NCI-H1105 treated with DMSO at 0.1 percent for 48 hours (cell line): Measurements from ENCODE around the gene MAST4.

Source experiments
- DNase-seq: peaks from one replicate; lab custom pipeline; 2025; lab: John Stamatoyannopoulos, UW

The MAST4 gene

GRCh38 chr5:66875315-66875714 is 279.1 kb downstream of the MAST4 start:
- no peak for DNase-seq

GRCh38 chr5:66876266-66876807 is 280.1 kb downstream of the MAST4 start:
- no peak for DNase-seq

GRCh38 chr5:66877843-66878242 is 281.6 kb downstream of the MAST4 start:
- no peak for DNase-seq

DNA sequence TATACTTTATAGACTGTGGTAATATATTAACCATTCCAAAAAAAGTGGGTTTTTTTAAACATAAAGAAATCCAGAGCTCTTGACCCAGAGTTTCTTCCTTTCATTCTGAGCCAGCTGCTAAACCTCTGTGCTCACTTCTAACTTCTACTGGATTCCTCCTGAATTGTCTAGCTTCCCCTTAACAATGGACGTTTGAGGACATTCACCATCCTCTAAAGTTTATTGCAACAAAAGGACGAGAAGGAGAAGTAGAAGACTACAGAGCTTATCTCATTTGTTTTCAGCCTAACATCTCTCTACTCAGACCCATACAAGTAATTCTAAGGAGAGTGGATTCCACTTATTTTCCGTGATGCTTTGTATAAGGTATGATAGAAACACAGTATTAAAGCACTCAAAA is 284.2 kb downstream of the MAST4 start:
- DNase-seq: no peak

GRCh38 chr5:66881480-66882161 is 285.4 kb downstream of the MAST4 start:
- peak; percentile 28 for DNase-seq

DNA sequence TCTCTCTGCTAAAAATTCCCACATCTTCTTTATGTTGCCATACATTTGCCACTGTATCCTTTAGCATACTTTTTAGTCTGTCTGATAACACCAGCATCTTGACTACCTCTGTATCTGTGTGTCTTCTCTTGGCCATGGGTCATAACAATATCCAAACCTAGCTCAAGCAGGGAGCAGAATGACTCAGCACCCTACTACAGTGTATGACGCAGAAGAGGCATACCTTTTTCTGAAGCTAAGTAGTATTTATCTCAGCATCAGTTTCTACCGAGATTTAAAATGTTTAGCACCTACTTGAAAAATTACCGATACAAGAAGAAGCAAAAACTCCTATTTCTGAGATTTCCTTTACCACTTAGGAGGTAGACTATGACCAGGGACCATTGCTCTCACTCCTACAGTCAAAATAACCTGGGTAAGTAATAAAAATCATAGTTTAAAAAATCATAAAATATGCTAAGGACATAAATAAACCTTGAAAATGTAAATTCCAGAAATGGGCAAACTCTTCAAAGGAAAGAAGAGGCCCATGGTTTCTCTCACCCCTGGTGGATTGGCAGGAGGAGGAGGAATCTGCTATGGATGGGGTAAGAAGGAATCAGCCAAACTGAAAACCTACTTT is 286.5 kb downstream of the MAST4 start:
- no peak for DNase-seq

DNA sequence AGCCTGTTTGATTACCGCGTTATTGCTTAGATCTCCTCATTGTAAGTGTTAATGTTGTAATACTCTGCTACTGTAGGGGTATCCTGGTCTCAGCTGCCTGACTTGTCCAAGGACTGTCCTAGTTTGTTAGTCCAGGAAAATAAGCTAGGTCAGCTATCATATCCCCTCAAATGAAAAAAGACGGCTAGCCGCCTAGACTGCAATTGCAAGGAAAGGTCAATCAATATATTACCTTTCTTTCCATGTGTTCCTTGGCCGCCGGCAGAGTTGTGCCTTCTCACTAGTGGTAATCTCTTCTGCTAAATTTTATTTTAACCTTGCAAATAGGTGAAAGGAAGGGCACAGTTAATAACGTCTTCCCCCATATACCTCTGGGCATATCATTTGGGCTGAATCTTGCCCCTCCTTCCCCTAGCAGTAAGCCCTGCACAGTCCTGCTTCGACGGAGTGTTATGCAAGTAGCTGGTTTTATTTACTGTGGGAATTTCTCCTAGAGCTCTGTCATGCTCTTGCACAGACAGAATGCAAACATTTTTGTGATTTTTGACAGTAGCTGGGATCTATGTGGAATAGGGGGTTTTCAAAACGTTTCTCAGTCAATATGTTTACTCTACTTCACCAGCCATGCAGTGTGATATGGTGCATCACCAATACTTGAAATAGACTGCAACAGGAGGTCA is 288.5 kb downstream of the MAST4 start:
- DNase-seq: no peak

DNA sequence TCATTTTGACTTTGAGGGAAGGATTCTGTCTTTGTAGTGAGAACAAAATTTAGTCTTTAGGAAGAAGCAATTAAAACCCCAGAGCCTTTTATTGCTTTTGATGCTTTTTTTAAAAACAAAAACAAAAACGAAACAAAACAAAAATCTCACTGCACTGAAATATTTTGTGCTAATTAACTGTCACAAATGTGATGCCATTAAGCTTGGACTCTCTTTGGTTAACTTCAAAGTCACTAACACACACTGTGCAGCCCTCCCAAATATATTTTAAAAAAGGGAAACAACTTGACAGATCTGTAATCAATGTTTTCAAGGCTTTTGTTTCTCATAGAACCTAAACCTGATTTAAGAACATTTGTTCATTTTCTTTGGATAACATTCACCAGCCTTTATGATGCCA is 290.7 kb downstream of the MAST4 start:
- no peak for DNase-seq

DNA sequence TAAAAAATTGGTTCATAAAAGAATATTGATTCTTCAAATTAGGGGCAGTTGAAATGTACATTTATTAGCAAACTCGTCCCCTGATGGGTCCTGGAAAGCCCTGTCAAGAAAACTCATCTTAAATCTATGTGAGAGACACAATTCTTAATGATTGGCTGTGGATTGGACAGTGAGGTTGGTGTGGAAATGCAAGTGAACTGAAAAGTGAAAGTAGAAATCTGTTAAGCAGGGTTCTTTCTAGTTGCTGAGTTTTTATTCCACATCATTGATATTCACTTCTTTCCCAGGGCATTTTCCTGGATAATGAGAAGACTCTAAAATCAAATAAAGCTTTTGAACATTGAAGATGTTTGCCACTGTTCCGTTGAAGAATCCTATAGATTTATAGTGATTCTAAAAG is 292.4 kb downstream of the MAST4 start:
- DNase-seq: no peak

DNA sequence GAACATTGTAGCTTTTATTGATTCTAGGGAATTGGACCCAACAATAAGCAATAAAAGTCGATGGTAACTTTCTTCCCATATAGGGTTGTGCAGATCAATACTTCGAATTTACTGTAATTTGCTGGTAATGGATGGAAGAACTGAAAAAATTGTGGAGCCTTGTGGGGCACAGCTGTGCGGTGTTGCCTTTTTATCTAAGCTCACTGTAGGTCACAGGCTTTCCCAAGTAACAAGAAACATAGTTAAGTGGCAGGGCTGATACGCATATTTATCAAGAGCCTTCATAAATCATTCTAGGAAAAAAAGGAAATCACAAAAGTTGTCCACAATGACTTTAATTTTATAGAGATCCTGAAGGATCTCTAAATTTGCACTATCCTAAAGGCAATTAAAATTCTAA is 292.9 kb downstream of the MAST4 start:
- no peak for DNase-seq

GRCh38 chr5:66889524-66889923 is 293.3 kb downstream of the MAST4 start:
- DNase-seq: no peak

DNA sequence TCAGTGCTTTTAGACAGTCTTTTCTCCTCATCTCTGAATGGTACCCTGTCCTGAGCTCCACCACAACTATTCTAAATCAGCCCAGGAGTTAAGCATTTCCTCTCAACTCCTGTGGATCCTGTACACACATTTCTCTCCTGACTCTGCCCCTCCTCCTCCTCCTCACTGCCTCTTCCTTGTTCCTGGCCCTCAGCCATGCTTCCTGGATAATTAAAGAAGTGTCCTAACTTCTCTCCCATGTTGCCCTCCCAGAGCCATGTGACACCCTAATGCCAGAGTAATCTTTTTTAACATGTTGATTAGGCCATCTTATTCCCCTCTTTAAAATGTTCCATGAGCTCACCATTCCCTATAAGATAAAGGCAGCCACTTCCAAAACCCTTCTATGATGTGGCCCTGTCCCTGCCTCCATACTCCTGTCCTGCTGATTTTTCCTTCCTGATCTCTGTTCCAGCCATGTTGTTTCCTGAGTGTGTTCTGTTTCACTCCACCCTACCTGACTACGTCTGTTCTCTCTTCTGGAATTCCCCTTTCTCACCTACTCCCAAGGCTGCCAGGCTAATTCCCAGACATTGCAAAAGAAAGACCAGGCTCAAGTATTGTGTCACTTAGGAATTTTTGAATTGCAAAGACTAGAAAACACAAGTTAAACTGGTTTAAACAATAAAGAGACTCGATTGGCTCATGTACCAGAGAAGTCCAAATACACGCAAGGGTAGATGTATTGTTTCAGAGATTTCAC is 295.2 kb downstream of the MAST4 start:
- no peak for DNase-seq

DNA sequence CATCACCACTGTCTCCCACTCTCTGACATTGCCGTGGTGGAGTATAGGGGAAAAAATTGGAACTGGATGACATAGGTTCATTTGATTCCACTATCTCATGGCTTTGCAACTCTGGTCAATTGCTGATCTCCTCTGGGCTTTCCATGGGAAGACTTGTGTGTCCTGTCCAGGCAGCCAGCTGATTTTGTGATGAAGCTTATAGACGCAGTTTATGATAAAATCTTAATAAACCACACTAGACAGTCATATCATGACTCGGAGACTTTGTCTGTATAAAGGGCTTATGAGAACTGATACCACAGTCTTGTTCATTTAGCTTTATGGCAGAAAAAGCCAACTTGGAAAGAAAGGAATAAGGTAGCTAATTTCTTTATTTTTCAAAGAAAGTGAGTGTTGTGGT is 296.5 kb downstream of the MAST4 start:
- no peak for DNase-seq

- no peak for DNase-seq
Measured at GRCh38 chr5:66894480-66895240, 298.5 kb downstream of the MAST4 start.

GRCh38 chr5:66896171-66896570 is 300.0 kb downstream of the MAST4 start:
- DNase-seq: no peak

DNA sequence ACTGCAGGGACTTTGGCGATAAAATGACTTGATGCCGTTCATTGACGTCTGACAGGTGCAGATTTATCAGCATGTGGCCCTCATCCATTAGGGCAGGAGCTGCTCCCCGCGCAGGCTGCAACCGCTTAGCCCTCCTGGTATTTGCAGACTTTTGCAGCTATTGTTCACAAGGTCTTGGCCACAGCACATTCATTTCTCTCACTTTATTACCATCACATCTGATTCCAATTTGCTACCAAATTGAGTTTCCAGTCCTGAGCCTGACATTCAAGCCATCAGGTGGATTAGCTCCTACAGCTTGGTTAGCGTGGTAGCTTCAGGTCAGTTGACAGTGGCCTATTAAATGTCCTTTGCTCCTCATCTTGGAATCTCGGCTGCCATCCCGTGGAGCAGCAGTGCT is 301.2 kb downstream of the MAST4 start:
- no peak for DNase-seq

DNA sequence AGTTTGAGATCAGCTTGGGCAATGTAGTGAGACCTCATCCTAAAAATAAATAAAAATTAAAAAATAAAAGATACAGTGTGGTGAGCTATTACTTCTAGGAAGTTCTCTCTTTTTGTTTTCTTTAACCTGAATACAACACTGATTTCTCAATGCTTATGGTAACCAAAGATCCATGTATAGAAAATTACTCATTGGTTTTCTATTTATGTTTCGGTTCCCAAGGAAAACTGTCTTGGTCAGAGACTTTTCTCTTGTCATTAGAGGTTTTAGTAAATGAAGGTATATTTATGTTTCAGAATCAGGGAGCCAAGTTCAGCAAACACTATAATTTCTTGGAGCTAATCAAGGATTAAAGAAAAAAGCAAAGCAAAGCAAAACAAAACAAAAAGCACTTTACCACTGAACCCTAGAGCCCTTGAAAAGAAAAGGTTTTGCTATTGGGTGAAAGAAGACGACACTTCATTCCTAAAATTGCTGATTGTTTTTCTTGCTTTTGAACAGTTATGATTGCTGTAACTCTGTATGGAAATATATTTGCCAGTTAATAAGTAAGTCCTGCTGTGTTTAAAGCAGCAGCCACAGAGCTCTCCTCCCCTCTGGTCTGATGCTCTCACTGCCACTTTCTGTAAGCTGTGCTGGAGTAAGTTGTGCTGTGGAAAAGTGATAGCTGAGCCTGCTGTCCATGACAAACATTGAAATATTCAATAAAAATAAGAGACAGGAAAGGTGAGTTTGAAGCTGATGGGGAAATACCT is 302.2 kb downstream of the MAST4 start:
- DNase-seq: no peak

GRCh38 chr5:66903218-66903617 is 307.0 kb downstream of the MAST4 start:
- DNase-seq: no peak

DNA sequence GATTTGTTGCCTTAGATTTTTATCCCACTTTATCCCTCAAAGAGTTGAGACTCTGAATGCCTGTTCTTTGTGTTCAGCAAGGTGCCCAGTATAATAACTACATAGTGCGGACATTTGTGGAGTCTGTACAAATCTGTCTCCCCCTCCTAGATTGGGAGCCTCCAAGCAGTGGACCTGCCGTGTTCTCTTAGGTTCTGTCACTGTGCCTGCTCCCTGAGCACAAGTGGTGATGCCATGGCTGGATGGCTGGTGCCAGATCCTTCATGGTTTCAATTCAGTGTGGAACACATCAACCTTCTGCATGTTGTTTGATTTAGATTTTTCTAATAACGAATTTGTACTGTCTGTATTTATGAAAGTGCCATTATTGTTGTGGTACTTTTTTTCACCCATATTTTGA is 307.5 kb downstream of the MAST4 start:
- DNase-seq: no peak

DNA sequence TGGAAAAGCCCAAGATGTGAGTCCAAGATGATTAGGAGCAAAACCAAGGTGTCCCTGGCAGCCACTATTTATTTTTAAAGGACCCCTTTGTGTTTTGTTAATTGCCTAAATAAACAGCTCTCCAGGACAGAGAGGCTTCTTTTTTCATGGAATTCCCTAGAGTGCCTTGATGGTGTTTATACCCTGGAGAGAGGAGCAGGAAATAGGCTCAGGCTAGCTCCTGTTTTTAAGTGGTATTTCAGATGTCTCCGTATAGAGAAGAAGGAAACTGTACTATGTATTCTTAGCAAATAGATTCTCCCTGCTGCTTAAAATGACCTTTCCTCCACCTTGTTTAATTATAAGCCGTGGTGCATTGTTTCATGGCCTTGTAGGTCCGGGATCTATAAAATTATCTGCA is 308.0 kb downstream of the MAST4 start:
- DNase-seq: peak; percentile 15

DNA sequence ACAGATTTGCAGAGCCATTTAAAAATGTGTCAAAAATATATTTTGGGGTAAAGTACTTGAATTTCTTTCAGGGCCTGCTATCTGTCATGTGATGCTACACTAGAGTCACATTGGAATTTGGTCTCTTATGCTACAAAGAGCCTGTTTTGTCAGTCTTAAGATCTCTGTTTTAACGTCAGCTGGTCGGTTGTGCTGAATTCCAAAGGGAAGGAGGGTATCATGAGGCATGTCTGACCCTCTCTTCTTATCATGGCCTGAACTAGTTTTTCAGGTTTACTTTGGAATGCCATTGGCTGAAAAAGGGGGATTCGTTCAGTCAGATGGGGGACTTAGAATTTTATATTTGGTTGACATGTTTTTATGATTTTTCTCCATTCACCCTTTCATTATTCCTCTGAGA is 309.8 kb downstream of the MAST4 start:
- DNase-seq: no peak
